Naive thymus-derived CD4-positive, alpha-beta T cell (primary cell): ENCODE results near the gene PKN2. TPM values are rescaled to one million over a fixed set of nuclear protein-coding genes. Genes with fewer than 3 reads are reported as not detected.

Experiments used
- ATAC-seq: fragments of 150-1000 bp; cut with Tn5 transposase; 2 replicates; pipeline ENCODE4 v1.10.0; 2021; ENCODE audit warnings: mild to moderate bottlenecking, moderate library complexity
- CTCF ChIA-PET: fragments of 350-600 bp; sonication (Branson Sonifier 250); formaldehyde crosslinking; loops from one replicate; lab custom pipeline; 2021; ENCODE audit warnings: antibody characterized with exemption; lab: Charles Lee
- POLR2A ChIA-PET: fragments of 350-600 bp; sonication (Branson Sonifier 250); formaldehyde crosslinking; loops from one replicate; lab custom pipeline; 2021; ENCODE audit warnings: antibody characterized with exemption, inconsistent platforms; lab: Charles Lee
- DNase-seq, 9 donors: peaks; one replicate each; pipeline versions ENCODE4 v3.0.0 to v3.0.0-alpha.2; 2020 to 2022; ENCODE audit warnings: mixed read lengths in 1 of 9
- H3K27ac ChIP-seq: one replicate; pipeline ENCODE4 v1.7.0; 2013; ENCODE audit warnings: mild to moderate bottlenecking, low read depth, low read length, moderate library complexity
- H3K27me3 ChIP-seq, 2 donors: one replicate each; pipeline ENCODE4 v1.7.0; 2013; ENCODE audit warnings: low read length in 2 of 2, mild to moderate bottlenecking in 2 of 2, moderate library complexity in 2 of 2; ENCODE audit not compliant: control insufficient read depth in 2 of 2, insufficient read depth in 2 of 2
- H3K36me3 ChIP-seq, 3 experiments: 1 replicate in 2 of 3; 2 replicates in 1 of 3; pipeline ENCODE4 v1.7.0; 2013; ENCODE audit warnings: low read length in 3 of 3, mild to moderate bottlenecking in 3 of 3, moderate library complexity in 1 of 3; ENCODE audit not compliant: insufficient read depth in 3 of 3, control insufficient read depth in 2 of 3
- H3K4me1 ChIP-seq, 2 donors: one replicate each; pipeline ENCODE4 v1.7.0; 2013; ENCODE audit warnings: low read length in 2 of 2, mild to moderate bottlenecking in 2 of 2, moderate library complexity in 1 of 2; ENCODE audit not compliant: control insufficient read depth in 2 of 2, insufficient read depth in 2 of 2
- H3K4me3 ChIP-seq: 2 replicates; pipeline ENCODE4 v1.7.0; 2013; ENCODE audit warnings: mild to moderate bottlenecking, low read length
- H3K9me3 ChIP-seq, 3 experiments: 1 replicate in 2 of 3; 2 replicates in 1 of 3; pipeline ENCODE4 v1.7.0; 2013; ENCODE audit warnings: low read length in 3 of 3; ENCODE audit not compliant: control insufficient read depth in 2 of 3
- H3K27ac Mint-ChIP-seq, 9 donors: one replicate each; pipeline ENCODE4 v1.8.0; 2020 to 2022; ENCODE audit warnings: mixed read lengths in 9 of 9, mild to moderate bottlenecking in 8 of 9, moderate library complexity in 5 of 9, inconsistent platforms in 2 of 9
- H3K27me3 Mint-ChIP-seq, 5 donors: one replicate each; pipeline ENCODE4 v1.8.0; 2021 to 2022; ENCODE audit warnings: mixed read lengths in 5 of 5, mild to moderate bottlenecking in 1 of 5
- H3K36me3 Mint-ChIP-seq, 5 donors: one replicate each; pipeline ENCODE4 v1.8.0; 2020 to 2022; ENCODE audit warnings: mixed read lengths in 5 of 5, mild to moderate bottlenecking in 3 of 5, inconsistent platforms in 1 of 5
- H3K4me1 Mint-ChIP-seq, 7 donors: one replicate each; pipeline ENCODE4 v1.8.0; 2020 to 2022; ENCODE audit warnings: mixed read lengths in 7 of 7, mild to moderate bottlenecking in 3 of 7, inconsistent platforms in 1 of 7
- H3K4me3 Mint-ChIP-seq, 10 donors: one replicate each; pipeline ENCODE4 v1.8.0; 2020 to 2022; ENCODE audit warnings: mild to moderate bottlenecking in 10 of 10, mixed read lengths in 10 of 10, moderate library complexity in 6 of 10, inconsistent platforms in 2 of 10
- H3K9me3 Mint-ChIP-seq, 11 donors: one replicate each; pipeline ENCODE4 v1.8.0; 2020 to 2022; ENCODE audit warnings: mixed read lengths in 11 of 11, mild to moderate bottlenecking in 4 of 11, inconsistent platforms in 1 of 11, moderate library complexity in 1 of 11
- intact Hi-C, 2 donors: fragments of 100-400 bp; cut with micrococcal nuclease; formaldehyde crosslinking; loops; one replicate each; pipeline ENCODE4 v1.15.1; 2023
- polyA plus RNA-seq, 2 donors: library from polyadenylated mRNA; unstranded; fragments of 300-500 nt; fragmentation: Illumina TruSeq; gene quantifications; one replicate each; pipeline ENCODE4 v1.2.3, GENCODE V29; 2021
- total RNA-seq, 6 experiments: library from RNA in 5 of 6; stranded (reverse) in 5 of 6; gene quantifications; 1 replicate in 5 of 6; 2 replicates in 1 of 6; pipeline ENCODE4 v1.2.3 and lab custom pipeline; 2021 to 2026

The PKN2 gene
- total and polyA plus RNA-seq, 7 experiments from 2014 or later, result 9.0 to 53.8 (median 44.2) TPM

DNA sequence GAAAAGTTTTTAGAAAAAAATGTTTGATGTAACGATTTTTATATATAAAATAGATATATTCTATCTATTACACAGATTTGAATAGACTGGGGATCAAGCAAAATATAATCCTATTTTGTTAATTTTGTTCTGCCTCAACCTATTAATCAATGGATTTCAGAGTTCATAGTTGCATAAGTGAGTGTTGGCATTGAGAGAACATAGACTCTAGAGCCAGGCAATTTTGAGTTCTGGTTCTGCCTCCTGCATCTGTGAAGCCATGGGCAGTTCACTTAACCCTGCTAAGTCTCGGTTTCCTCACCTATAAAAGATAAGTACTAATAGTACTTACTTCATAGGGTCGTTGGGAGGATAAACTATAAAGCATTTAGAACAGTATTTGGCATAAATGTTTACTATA is 13.6 kb upstream of the PKN2 start:
- intact Hi-C loops, result no loop called here
- DNase-seq, result no peak
- Mint-ChIP-seq H3K9me3 (no peaks in the 10 kb centered on the region), H3K4me1 (no peaks in the 10 kb centered on the region), H3K36me3 (no peaks in the 10 kb centered on the region), H3K4me3 (no peak overlapping the region), H3K27me3 (peaks cover 0 to 43% (median 0%) of the 10 kb centered on the region in 5 donors), H3K27ac (no peak overlapping the region)
- POLR2A ChIA-PET, result no interaction called here
- Histone ChIP-seq H3K36me3 (no peaks in the 10 kb centered on the region), H3K27me3 (no peaks in the 10 kb centered on the region), H3K9me3 (no peaks in the 10 kb centered on the region), H3K4me1 (no peaks in the 10 kb centered on the region), H3K4me3 (no peak overlapping the region), H3K27ac (no peak overlapping the region)
- ATAC-seq, result no peak
- CTCF ChIA-PET, result no interaction called here

GRCh38 chr1:88673446-88673845 is 10.6 kb upstream of the PKN2 start:
- Mint-ChIP-seq H3K27me3 (peaks cover 0 to 35% (median 0%) of the 10 kb centered on the region in 5 donors), H3K4me1 (peaks cover 0 to 6% (median 0%) of the 10 kb centered on the region in 7 donors), H3K36me3 (no peaks in the 10 kb centered on the region), H3K4me3 (no peak overlapping the region), H3K27ac (no peak overlapping the region), H3K9me3 (peaks cover 0 to 3% (median 0%) of the 10 kb centered on the region in 11 donors)
- Histone ChIP-seq H3K27ac (no peak overlapping the region), H3K4me3 (no peak overlapping the region), H3K36me3 (no peaks in the 10 kb centered on the region), H3K4me1 (no peaks in the 10 kb centered on the region), H3K27me3 (no peaks in the 10 kb centered on the region), H3K9me3 (no peaks in the 10 kb centered on the region)
- intact Hi-C loops, result no loop called here
- POLR2A ChIA-PET, result interaction anchor here (0.6 kb wide), 1 partner anchor 20 kb away, joined by 3 read pairs; no protein-coding TSS in a partner anchor
- ATAC-seq, result no peak
- no peak for DNase-seq
- CTCF ChIA-PET, result no interaction called here

GRCh38 chr1:88678405-88678804 is 5.7 kb upstream of the PKN2 start:
- Mint-ChIP-seq H3K27me3 (peaks cover 0 to 20% (median 0%) of the 10 kb centered on the region in 5 donors), H3K4me1 (peaks cover 4 to 18% (median 16%) of the 10 kb centered on the region in 7 donors), H3K27ac (peak overlapping the region in 1 of 9 donors; percentile 28), H3K36me3 (no peaks in the 10 kb centered on the region), H3K9me3 (peaks cover 0 to 3% (median 0%) of the 10 kb centered on the region in 11 donors), H3K4me3 (no peak overlapping the region)
- Histone ChIP-seq H3K4me1 (peaks cover 5 to 9% of the 10 kb centered on the region in 2 donors), H3K4me3 (no peak overlapping the region), H3K27me3 (no peaks in the 10 kb centered on the region), H3K36me3 (no peaks in the 10 kb centered on the region), H3K9me3 (no peaks in the 10 kb centered on the region), H3K27ac (no peak overlapping the region)
- no peak for DNase-seq
- intact Hi-C loops, result no loop called here
- ATAC-seq, result no peak
- CTCF ChIA-PET, result no interaction called here
- POLR2A ChIA-PET, result interaction anchor here (0.6 kb wide), 1 partner anchor 1142 kb away, joined by 3 read pairs; no protein-coding TSS in a partner anchor

GRCh38 chr1:88680471-88680870 is 3.6 kb upstream of the PKN2 start:
- H3K4me1 Mint-ChIP-seq, result peaks cover 10 to 24% (median 23%) of the 10 kb centered on the region in 7 donors
- Histone ChIP-seq H3K27me3 (no peaks in the 10 kb centered on the region), H3K27ac (no peak overlapping the region), H3K4me1 (peaks cover 10 to 11% of the 10 kb centered on the region in 2 donors), H3K4me3 (no peak overlapping the region), H3K36me3 (peaks cover 0 to 7% (median 0%) of the 10 kb centered on the region in 3 experiments), H3K9me3 (no peaks in the 10 kb centered on the region)
- peak overlapping the region in 6 of 9 donors; percentile 27 to 88 (median 63) for H3K27ac Mint-ChIP-seq
- ChIA-PET CTCF (no interaction called here), POLR2A (interaction anchor here (1.5 kb wide), 2 partner anchors 9 to 23 kb away, joined by 5 read pairs; no protein-coding TSS in a partner anchor)
- ATAC-seq (no peak), DNase-seq (no peak)
- H3K36me3 Mint-ChIP-seq, result no peaks in the 10 kb centered on the region
- peaks cover 0 to 12% (median 0%) of the 10 kb centered on the region in 5 donors for H3K27me3 Mint-ChIP-seq
- peaks cover 0 to 3% (median 0%) of the 10 kb centered on the region in 11 donors for H3K9me3 Mint-ChIP-seq
- intact Hi-C loops, result loop anchor here in 1 of 2 donors (10.0 kb wide), 3 partner anchors 594 to 1976 kb away; partner anchors contain the start of genes GBP5, LRRC8C and SH3GLB1
- no peak overlapping the region for H3K4me3 Mint-ChIP-seq

- ATAC-seq, result no peak
- intact Hi-C loops, result loop anchor here in 1 of 2 donors (10.0 kb wide), 3 partner anchors 594 to 1976 kb away; partner anchors contain the start of genes GBP5, LRRC8C and SH3GLB1
Measured at GRCh38 chr1:88680911-88681622, 3.0 kb upstream of the PKN2 start.

GRCh38 chr1:88684482-88685258 is 597 bp downstream of the PKN2 start:
- DNase-seq (peak in 7 of 9 donors; percentile 29 to 75 (median 47)), ATAC-seq (peak; percentile 36)
- Mint-ChIP-seq H3K4me1 (peaks cover 18 to 62% (median 41%) of the 10 kb centered on the region in 7 donors), H3K4me3 (peak overlapping the region; percentile 89 to 99 (median 97)), H3K9me3 (no peaks in the 10 kb centered on the region), H3K27ac (peak overlapping the region; percentile 96 to 100 (median 97)), H3K36me3 (no peaks in the 10 kb centered on the region), H3K27me3 (peaks cover 0 to 5% (median 0%) of the 10 kb centered on the region in 5 donors)
- Histone ChIP-seq H3K27ac (peak overlapping the region; percentile 89), H3K4me3 (peak overlapping the region; percentile 91), H3K36me3 (peaks cover 0 to 7% (median 0%) of the 10 kb centered on the region in 3 experiments), H3K9me3 (no peaks in the 10 kb centered on the region), H3K27me3 (no peaks in the 10 kb centered on the region), H3K4me1 (peaks cover 18 to 19% of the 10 kb centered on the region in 2 donors)
- ChIA-PET CTCF (interaction anchor here (0.6 to 4.4 kb wide), 5 partner anchors 10 to 35 kb away, joined by 3 to 28 read pairs (median 6); no protein-coding TSS in a partner anchor), POLR2A (interaction anchor here (0.6 to 3.2 kb wide), 12 partner anchors 9 to 1356 kb away, joined by 3 to 21 read pairs (median 4); partner anchors contain the start of genes GTF2B and LMO4)
- intact Hi-C loops, result loop anchor here (1.0 to 10.0 kb wide), 15 partner anchors 16 to 1980 kb away; partner anchors contain the start of genes GTF2B (in 2 of the 2), GBP5 (in 1 of the 2), KYAT3 (in 1 of the 2) and LRRC8B (in 1 of the 2)

More at GRCh38 chr1:88680911-88681622, 3.0 kb upstream of the PKN2 start:
- H3K4me3 Mint-ChIP-seq, result no peak overlapping the region
- ChIA-PET POLR2A (interaction anchor here (1.1 to 1.5 kb wide), 3 partner anchors 9 to 24 kb away, joined by 3 to 5 read pairs (median 5); no protein-coding TSS in a partner anchor), CTCF (no interaction called here)
- no peaks in the 10 kb centered on the region for H3K36me3 Mint-ChIP-seq
- peaks cover 0 to 3% (median 0%) of the 10 kb centered on the region in 11 donors for H3K9me3 Mint-ChIP-seq
- H3K9me3 ChIP-seq, result no peaks in the 10 kb centered on the region
- H3K27ac Mint-ChIP-seq, result peak overlapping the region in 6 of 9 donors; percentile 11 to 67 (median 47)
- no peak for DNase-seq
- H3K27me3 Mint-ChIP-seq, result peaks cover 0 to 12% (median 0%) of the 10 kb centered on the region in 5 donors
- peaks cover 12 to 29% (median 23%) of the 10 kb centered on the region in 7 donors for H3K4me1 Mint-ChIP-seq
- peaks cover 0 to 7% (median 0%) of the 10 kb centered on the region in 3 experiments for H3K36me3 ChIP-seq
- H3K4me1 ChIP-seq, result peaks cover 14 to 17% of the 10 kb centered on the region in 2 donors
- H3K27ac ChIP-seq, result peak overlapping the region; percentile 23
- H3K27me3 ChIP-seq, result no peaks in the 10 kb centered on the region
- H3K4me3 ChIP-seq, result no peak overlapping the region
